DOHH2 (cell line): ENCODE measurements around the gene HCLS1.

Source experiments
- EZH2phosphoT487 ChIP-seq: fragments of 200-600 bp; sonication (generic); IDR thresholded peaks from 2 replicates; pipeline ENCODE4 v1.6.1; 2017; ENCODE audit warnings: borderline replicate concordance, mild to moderate bottlenecking, antibody characterized with exemption, low read length, moderate library complexity, mixed read lengths
- TF ChIP-seq, protein P1 (sequence below): fragments of 200-600 bp; sonication (generic); IDR thresholded peaks from one replicate; pipeline ENCODE4 v1.5.1; 2014; ENCODE audit warnings: antibody characterized with exemption, mild to moderate bottlenecking, low read depth, low read length; ENCODE audit not compliant: poor library complexity, severe bottlenecking

GRCh38 chr3:121659586-121659985 lies 1.1 kb downstream of the HCLS1 start:
- TF ChIP-seq EZH2phosphoT487, result no peak
- TF ChIP-seq, protein P1, sequence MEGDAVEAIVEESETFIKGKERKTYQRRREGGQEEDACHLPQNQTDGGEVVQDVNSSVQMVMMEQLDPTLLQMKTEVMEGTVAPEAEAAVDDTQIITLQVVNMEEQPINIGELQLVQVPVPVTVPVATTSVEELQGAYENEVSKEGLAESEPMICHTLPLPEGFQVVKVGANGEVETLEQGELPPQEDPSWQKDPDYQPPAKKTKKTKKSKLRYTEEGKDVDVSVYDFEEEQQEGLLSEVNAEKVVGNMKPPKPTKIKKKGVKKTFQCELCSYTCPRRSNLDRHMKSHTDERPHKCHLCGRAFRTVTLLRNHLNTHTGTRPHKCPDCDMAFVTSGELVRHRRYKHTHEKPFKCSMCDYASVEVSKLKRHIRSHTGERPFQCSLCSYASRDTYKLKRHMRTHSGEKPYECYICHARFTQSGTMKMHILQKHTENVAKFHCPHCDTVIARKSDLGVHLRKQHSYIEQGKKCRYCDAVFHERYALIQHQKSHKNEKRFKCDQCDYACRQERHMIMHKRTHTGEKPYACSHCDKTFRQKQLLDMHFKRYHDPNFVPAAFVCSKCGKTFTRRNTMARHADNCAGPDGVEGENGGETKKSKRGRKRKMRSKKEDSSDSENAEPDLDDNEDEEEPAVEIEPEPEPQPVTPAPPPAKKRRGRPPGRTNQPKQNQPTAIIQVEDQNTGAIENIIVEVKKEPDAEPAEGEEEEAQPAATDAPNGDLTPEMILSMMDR, result no peak
